Measurements from ENCODE around the gene HRH3. TPM values are rescaled to one million over a fixed set of nuclear protein-coding genes. Genes with fewer than 3 reads are reported as not detected.

The HRH3 gene
- total RNA-seq, 1 experiment from 2014 or later, result not detected

DNA sequence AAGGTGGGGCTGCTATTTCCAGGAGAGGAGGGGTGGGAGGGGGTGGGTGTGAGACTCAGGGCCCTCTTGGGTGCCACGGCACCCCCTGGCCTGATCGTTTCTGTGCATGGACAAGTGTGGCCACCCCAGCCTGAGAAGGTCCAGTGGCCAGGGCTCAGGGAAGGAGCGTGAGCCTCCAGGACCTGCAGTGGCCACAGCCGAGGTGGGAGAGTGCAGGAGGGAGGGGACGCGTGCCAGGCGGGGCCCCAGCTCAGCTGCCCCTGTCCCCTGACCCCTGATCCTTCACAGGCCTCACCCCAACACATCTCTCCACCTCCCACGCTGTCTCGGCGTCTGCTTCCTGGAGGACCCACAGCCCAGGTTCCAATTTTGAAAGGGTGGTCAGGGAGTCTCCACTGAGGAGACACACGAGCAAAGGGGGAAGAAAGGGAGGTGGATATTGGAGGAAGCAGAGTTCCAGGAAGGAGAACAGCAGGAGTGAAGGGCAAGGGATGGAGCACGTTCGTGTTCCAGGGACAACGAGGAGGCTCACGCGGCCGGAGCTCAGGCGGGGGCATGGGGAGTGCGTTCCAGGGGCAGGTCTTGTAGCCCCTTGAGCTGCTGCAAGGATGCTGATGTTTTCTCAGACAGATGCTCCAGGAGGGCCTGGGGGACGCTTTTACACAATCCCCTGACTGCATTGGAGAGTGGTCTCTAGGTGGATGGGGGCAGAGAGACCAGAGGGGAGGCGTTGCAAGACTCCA is 4.2 kb upstream of the HRH3 start:
- Mint-ChIP-seq H3K27me3 (ENCODE audit: insufficient read depth, unreplicated experiment) (peaks cover 36% of the 10 kb centered on the region), H3K27ac (ENCODE audit: unreplicated experiment) (no peak overlapping the region), H3K9me3 (ENCODE audit: unreplicated experiment) (no peaks in the 10 kb centered on the region), H3K36me3 (ENCODE audit: insufficient read depth, unreplicated experiment) (no peaks in the 10 kb centered on the region), H3K4me3 (ENCODE audit: unreplicated experiment) (no peak overlapping the region), H3K4me1 (ENCODE audit: low read depth, unreplicated experiment) (no peaks in the 10 kb centered on the region)
- Histone ChIP-seq H3K36me3 (ENCODE audit: control insufficient read depth, insufficient read depth, low read length) (no peaks in the 10 kb centered on the region), H3K4me3 (ENCODE audit: low read depth, low read length) (no peak overlapping the region), H3K4me1 (peaks cover 17% of the 10 kb centered on the region), H3K9me3 (peaks cover 4% of the 10 kb centered on the region; the same call in 1 of the 2 replicates), H3K27me3 (replicated peaks; ENCODE audit: control insufficient read depth, insufficient read depth, low read length) (peaks cover 21% of the 10 kb centered on the region)
- ChIA-PET CTCF (no interaction called here), POLR2A (no interaction called here)
- intact Hi-C loops (cut with micrococcal nuclease; ENCODE audit: unreplicated experiment), result loop anchor here (5.0 kb wide), 1 partner anchor 1553 kb away; no protein-coding TSS in a partner anchor
- DNase-seq, result no peak
- BruUV-seq (replicated peaks), result no TSS peak
- TF ChIP-seq, protein P1, sequence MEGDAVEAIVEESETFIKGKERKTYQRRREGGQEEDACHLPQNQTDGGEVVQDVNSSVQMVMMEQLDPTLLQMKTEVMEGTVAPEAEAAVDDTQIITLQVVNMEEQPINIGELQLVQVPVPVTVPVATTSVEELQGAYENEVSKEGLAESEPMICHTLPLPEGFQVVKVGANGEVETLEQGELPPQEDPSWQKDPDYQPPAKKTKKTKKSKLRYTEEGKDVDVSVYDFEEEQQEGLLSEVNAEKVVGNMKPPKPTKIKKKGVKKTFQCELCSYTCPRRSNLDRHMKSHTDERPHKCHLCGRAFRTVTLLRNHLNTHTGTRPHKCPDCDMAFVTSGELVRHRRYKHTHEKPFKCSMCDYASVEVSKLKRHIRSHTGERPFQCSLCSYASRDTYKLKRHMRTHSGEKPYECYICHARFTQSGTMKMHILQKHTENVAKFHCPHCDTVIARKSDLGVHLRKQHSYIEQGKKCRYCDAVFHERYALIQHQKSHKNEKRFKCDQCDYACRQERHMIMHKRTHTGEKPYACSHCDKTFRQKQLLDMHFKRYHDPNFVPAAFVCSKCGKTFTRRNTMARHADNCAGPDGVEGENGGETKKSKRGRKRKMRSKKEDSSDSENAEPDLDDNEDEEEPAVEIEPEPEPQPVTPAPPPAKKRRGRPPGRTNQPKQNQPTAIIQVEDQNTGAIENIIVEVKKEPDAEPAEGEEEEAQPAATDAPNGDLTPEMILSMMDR (IDR thresholded peaks at IDR 0.05; ENCODE audit: insufficient read depth in 1 of 2, low read depth in 1 of 2, low read length in 1 of 2, severe bottlenecking in 1 of 2, unreplicated experiment in 1 of 2), result no peak

GRCh38 chr20:62223571-62223970 is 3.5 kb upstream of the HRH3 start:
- Mint-ChIP-seq H3K4me3 (ENCODE audit: unreplicated experiment) (no peak overlapping the region), H3K27ac (ENCODE audit: unreplicated experiment) (no peak overlapping the region), H3K9me3 (ENCODE audit: unreplicated experiment) (no peaks in the 10 kb centered on the region), H3K36me3 (ENCODE audit: insufficient read depth, unreplicated experiment) (no peaks in the 10 kb centered on the region), H3K27me3 (ENCODE audit: insufficient read depth, unreplicated experiment) (peaks cover 43% of the 10 kb centered on the region), H3K4me1 (ENCODE audit: low read depth, unreplicated experiment) (no peaks in the 10 kb centered on the region)
- no peaks in the 10 kb centered on the region for H3K36me3 ChIP-seq (ENCODE audit: control insufficient read depth, insufficient read depth, low read length)
- H3K4me1 ChIP-seq, result peaks cover 22% of the 10 kb centered on the region
- peaks cover 4% of the 10 kb centered on the region; the same call in 1 of the 2 replicates for H3K9me3 ChIP-seq
- DNase-seq, result no peak
- H3K4me3 ChIP-seq (ENCODE audit: low read depth, low read length), result no peak overlapping the region
- peaks cover 25% of the 10 kb centered on the region for H3K27me3 ChIP-seq (replicated peaks; ENCODE audit: control insufficient read depth, insufficient read depth, low read length)
- intact Hi-C loops (cut with micrococcal nuclease; ENCODE audit: unreplicated experiment), result loop anchor here (5.0 kb wide), 1 partner anchor 1554 kb away; no protein-coding TSS in a partner anchor
- ChIA-PET POLR2A (no interaction called here), CTCF (no interaction called here)
- BruUV-seq (replicated peaks), result no TSS peak
- TF ChIP-seq, protein P1 (IDR thresholded peaks at IDR 0.05; ENCODE audit: insufficient read depth in 1 of 2, low read depth in 1 of 2, low read length in 1 of 2, severe bottlenecking in 1 of 2, unreplicated experiment in 1 of 2), result no peak

GRCh38 chr20:62222972-62223371 is 2.9 kb upstream of the HRH3 start:
- no TSS peak for BruUV-seq (replicated peaks)
- peaks cover 30% of the 10 kb centered on the region for H3K27me3 ChIP-seq (replicated peaks; ENCODE audit: control insufficient read depth, insufficient read depth, low read length)
- H3K36me3 Mint-ChIP-seq (ENCODE audit: insufficient read depth, unreplicated experiment), result no peaks in the 10 kb centered on the region
- intact Hi-C loops (cut with micrococcal nuclease; ENCODE audit: unreplicated experiment), result loop anchor here (5.0 kb wide), 1 partner anchor 1554 kb away; no protein-coding TSS in a partner anchor
- TF ChIP-seq, protein P1 (IDR thresholded peaks at IDR 0.05; ENCODE audit: insufficient read depth in 1 of 2, low read depth in 1 of 2, low read length in 1 of 2, severe bottlenecking in 1 of 2, unreplicated experiment in 1 of 2), result no peak
- no peaks in the 10 kb centered on the region for H3K4me1 Mint-ChIP-seq (ENCODE audit: low read depth, unreplicated experiment)
- no peaks in the 10 kb centered on the region for H3K36me3 ChIP-seq (ENCODE audit: control insufficient read depth, insufficient read depth, low read length)
- peaks cover 26% of the 10 kb centered on the region for H3K4me1 ChIP-seq
- H3K9me3 Mint-ChIP-seq (ENCODE audit: unreplicated experiment), result no peaks in the 10 kb centered on the region
- ChIA-PET POLR2A (no interaction called here), CTCF (interaction anchor here (0.5 kb wide), 1 partner anchor 34 kb away, joined by 3 read pairs; no protein-coding TSS in a partner anchor)
- DNase-seq, result no peak
- H3K4me3 ChIP-seq (ENCODE audit: low read depth, low read length), result no peak overlapping the region
- peaks cover 47% of the 10 kb centered on the region for H3K27me3 Mint-ChIP-seq (ENCODE audit: insufficient read depth, unreplicated experiment)
- no peak overlapping the region for H3K27ac Mint-ChIP-seq (ENCODE audit: unreplicated experiment)
- H3K4me3 Mint-ChIP-seq (ENCODE audit: unreplicated experiment), result no peak overlapping the region
- H3K9me3 ChIP-seq, result peaks cover 4% of the 10 kb centered on the region; the same call in 1 of the 2 replicates

Measured in Caco-2 (cell line).